ENCODE data around the gene ENTREP1. TPM values are rescaled to one million over a fixed set of nuclear protein-coding genes. Genes with fewer than 3 reads are reported as not detected.
A peak's percentile ranks its signal among the peaks of the same experiment; 100 is the strongest.
"Not testable (repeated sequence)": the region's sequence is repeated elsewhere in the genome, so short reads cannot be mapped to it uniquely, and the experiment has no call there.

The ENTREP1 gene
- total RNA-seq, 1 donor from 2014 or later = 11.8 TPM

- DNase-seq (ENCODE audit: extremely low read depth, low read depth, low spot score) = no peak
Measured at GRCh38 chr9:69397384-69398214, 72.6 kb downstream of the ENTREP1 start.

- no peak for DNase-seq (ENCODE audit: extremely low read depth, low read depth, low spot score)
Measured at GRCh38 chr9:69400470-69400869, 75.5 kb downstream of the ENTREP1 start.

GRCh38 chr9:69409936-69410335, 84.9 kb downstream of the ENTREP1 start:
- DNase-seq (ENCODE audit: extremely low read depth, low read depth, low spot score) = not testable (repeated sequence)

GRCh38 chr9:69411246-69411645, 86.2 kb downstream of the ENTREP1 start:
- no peak for DNase-seq (ENCODE audit: extremely low read depth, low read depth, low spot score)

GRCh38 chr9:69411931-69412740, 87.1 kb downstream of the ENTREP1 start:
- DNase-seq (ENCODE audit: extremely low read depth, low read depth, low spot score) = no peak

- peak; percentile 33 for DNase-seq (ENCODE audit: extremely low read depth, low read depth, low spot score)
Measured at GRCh38 chr9:69412741-69413150, 87.7 kb downstream of the ENTREP1 start.

GRCh38 chr9:69420611-69421270, 95.7 kb downstream of the ENTREP1 start:
- no peak for DNase-seq (ENCODE audit: extremely low read depth, low read depth, low spot score)

GRCh38 chr9:69421908-69422801, 97.1 kb downstream of the ENTREP1 start:
- DNase-seq (ENCODE audit: extremely low read depth, low read depth, low spot score) = peak; percentile 44

GRCh38 chr9:69425136-69425801, 100.3 kb downstream of the ENTREP1 start:
- no peak for DNase-seq (ENCODE audit: extremely low read depth, low read depth, low spot score)

- no peak for DNase-seq (ENCODE audit: extremely low read depth, low read depth, low spot score)
Measured at GRCh38 chr9:69427286-69427685, 102.3 kb downstream of the ENTREP1 start.

- DNase-seq (ENCODE audit: extremely low read depth, low read depth, low spot score) = no peak
Measured at GRCh38 chr9:69428017-69428785, 103.2 kb downstream of the ENTREP1 start.

GRCh38 chr9:69429281-69429680, 104.3 kb downstream of the ENTREP1 start:
- DNase-seq (ENCODE audit: extremely low read depth, low read depth, low spot score) = no peak

GRCh38 chr9:69430206-69430605, 105.2 kb downstream of the ENTREP1 start:
- DNase-seq (ENCODE audit: extremely low read depth, low read depth, low spot score) = no peak

GRCh38 chr9:69431203-69431602, 106.2 kb downstream of the ENTREP1 start:
- no peak for DNase-seq (ENCODE audit: extremely low read depth, low read depth, low spot score)

GRCh38 chr9:69431777-69432176, 106.8 kb downstream of the ENTREP1 start:
- no peak for DNase-seq (ENCODE audit: extremely low read depth, low read depth, low spot score)

GRCh38 chr9:69432623-69433022, 107.6 kb downstream of the ENTREP1 start:
- no peak for DNase-seq (ENCODE audit: extremely low read depth, low read depth, low spot score)

GRCh38 chr9:69433392-69433791, 108.4 kb downstream of the ENTREP1 start:
- no peak for DNase-seq (ENCODE audit: extremely low read depth, low read depth, low spot score)

GRCh38 chr9:69433968-69434367, 109.0 kb downstream of the ENTREP1 start:
- no peak for DNase-seq (ENCODE audit: extremely low read depth, low read depth, low spot score)

GRCh38 chr9:69439654-69440053, 114.6 kb downstream of the ENTREP1 start:
- DNase-seq (ENCODE audit: extremely low read depth, low read depth, low spot score) = not testable (repeated sequence)
